PC-3 (cell line): ENCODE results near the gene KRTAP4-2.

Experiments used
- EZH2 ChIP-seq: fragments of 300-600 bp; sonication (generic); IDR thresholded peaks from one replicate; pipeline ENCODE4 v1.6.1; 2017; ENCODE audit warnings: antibody characterized with exemption, mild to moderate bottlenecking, low read length; ENCODE audit not compliant: unreplicated experiment
- EZH2phosphoT487 ChIP-seq: fragments of 300-600 bp; sonication (generic); IDR thresholded peaks from 2 replicates; pipeline ENCODE4 v1.6.1; 2018; ENCODE audit warnings: mild to moderate bottlenecking, antibody characterized with exemption, low read length, borderline replicate concordance
- TF ChIP-seq, protein P1 (sequence below): fragments of 300-600 bp; sonication (generic); conservative IDR thresholded peaks from 2 replicates; pipeline ENCODE4 v1.5.1; 2017; ENCODE audit warnings: antibody characterized with exemption, low read depth, mild to moderate bottlenecking, low read length

DNA sequence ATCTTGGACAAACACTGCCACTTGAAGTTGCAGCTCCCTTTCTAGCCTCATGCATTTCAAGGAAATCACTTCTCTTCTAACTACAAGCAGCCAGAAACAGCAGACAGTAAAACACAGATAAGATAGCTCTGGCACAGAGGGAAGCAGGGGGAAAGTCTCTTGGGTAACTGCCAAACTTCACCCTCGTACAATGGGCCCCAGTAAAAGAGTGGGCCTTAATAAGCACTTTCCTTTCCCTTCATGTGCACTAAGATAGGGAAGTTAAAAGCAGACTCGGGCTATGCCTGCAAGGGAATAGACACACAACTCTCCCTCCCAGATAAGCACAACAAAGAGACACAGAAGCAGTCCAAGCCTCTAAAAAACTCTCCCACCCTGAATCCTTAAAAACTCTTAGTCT lies 24.2 kb downstream of the KRTAP4-2 start:
- TF ChIP-seq EZH2phosphoT487 (no peak), EZH2 (no peak)
- TF ChIP-seq, protein P1, sequence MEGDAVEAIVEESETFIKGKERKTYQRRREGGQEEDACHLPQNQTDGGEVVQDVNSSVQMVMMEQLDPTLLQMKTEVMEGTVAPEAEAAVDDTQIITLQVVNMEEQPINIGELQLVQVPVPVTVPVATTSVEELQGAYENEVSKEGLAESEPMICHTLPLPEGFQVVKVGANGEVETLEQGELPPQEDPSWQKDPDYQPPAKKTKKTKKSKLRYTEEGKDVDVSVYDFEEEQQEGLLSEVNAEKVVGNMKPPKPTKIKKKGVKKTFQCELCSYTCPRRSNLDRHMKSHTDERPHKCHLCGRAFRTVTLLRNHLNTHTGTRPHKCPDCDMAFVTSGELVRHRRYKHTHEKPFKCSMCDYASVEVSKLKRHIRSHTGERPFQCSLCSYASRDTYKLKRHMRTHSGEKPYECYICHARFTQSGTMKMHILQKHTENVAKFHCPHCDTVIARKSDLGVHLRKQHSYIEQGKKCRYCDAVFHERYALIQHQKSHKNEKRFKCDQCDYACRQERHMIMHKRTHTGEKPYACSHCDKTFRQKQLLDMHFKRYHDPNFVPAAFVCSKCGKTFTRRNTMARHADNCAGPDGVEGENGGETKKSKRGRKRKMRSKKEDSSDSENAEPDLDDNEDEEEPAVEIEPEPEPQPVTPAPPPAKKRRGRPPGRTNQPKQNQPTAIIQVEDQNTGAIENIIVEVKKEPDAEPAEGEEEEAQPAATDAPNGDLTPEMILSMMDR: no peak
